ENCODE results near the gene SNAP47. TPM values are rescaled to one million over a fixed set of nuclear protein-coding genes. Genes with fewer than 3 reads are reported as not detected.
A peak's percentile ranks its signal among the peaks of the same experiment; 100 is the strongest.

SNAP47 gene
- total and polyA plus RNA-seq, 2 experiments from 2014 or later, result 42.6 to 49.6 TPM

DNA sequence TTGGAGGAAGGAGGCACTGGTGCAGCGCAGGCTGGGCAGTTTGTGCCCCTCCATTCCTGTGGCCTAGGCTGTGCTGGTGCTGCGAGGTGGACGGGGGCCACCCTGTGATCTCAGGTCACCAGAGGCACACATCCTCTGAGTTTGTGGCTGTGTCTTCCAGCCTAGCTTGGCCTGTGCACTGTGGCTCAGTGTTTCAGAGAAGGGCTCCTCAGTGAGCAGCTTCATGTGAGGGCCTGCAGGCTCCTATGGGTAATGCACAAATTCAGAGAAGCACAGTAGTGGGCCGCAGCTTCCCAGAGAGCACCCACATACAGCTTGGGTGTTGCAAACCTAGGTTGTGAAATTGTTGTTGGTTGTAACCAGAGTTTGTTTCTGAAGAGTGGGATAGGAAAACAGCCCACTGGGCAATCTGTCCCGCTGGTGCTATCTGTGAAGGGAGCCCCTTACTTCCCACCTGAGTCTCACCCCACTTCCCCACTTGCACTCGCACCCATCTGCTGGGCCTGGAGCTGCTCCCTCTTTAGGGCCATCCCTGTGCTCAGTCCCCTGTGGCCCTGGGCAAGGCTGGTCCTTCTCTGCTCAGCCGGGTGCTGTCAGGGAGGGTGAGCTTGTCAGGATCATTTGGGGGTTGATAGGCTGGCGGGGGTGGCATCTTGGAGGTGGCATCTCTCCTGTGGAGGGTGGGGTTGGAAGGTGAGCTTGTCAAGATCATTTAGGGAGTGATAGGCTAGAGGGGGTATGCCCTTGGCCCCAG lies 30.2 kb downstream of the SNAP47 start:
- no peak overlapping the region for H2AFZ ChIP-seq
- no peaks in the 10 kb centered on the region for H3K27me3 ChIP-seq
- H3K79me2 ChIP-seq, result peaks cover 19% of the 10 kb centered on the region
- H3K4me3 ChIP-seq, result no peak overlapping the region
- H3K9me3 ChIP-seq (ENCODE audit: low read depth), result no peaks in the 10 kb centered on the region
- no peak overlapping the region for H3K4me2 ChIP-seq
- peaks cover 26% of the 10 kb centered on the region for H4K20me1 ChIP-seq (ENCODE audit: insufficient read depth, poor library complexity, severe bottlenecking)
- peaks cover 3% of the 10 kb centered on the region for H3K36me3 ChIP-seq (replicated peaks; ENCODE audit: insufficient read depth, low read depth)
- no peaks in the 10 kb centered on the region for H3K9me2 ChIP-seq (replicated peaks; ENCODE audit: insufficient read depth)
- TF ChIP-seq, protein P1, sequence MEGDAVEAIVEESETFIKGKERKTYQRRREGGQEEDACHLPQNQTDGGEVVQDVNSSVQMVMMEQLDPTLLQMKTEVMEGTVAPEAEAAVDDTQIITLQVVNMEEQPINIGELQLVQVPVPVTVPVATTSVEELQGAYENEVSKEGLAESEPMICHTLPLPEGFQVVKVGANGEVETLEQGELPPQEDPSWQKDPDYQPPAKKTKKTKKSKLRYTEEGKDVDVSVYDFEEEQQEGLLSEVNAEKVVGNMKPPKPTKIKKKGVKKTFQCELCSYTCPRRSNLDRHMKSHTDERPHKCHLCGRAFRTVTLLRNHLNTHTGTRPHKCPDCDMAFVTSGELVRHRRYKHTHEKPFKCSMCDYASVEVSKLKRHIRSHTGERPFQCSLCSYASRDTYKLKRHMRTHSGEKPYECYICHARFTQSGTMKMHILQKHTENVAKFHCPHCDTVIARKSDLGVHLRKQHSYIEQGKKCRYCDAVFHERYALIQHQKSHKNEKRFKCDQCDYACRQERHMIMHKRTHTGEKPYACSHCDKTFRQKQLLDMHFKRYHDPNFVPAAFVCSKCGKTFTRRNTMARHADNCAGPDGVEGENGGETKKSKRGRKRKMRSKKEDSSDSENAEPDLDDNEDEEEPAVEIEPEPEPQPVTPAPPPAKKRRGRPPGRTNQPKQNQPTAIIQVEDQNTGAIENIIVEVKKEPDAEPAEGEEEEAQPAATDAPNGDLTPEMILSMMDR (IDR thresholded peaks at IDR 0.05; ENCODE audit: poor library complexity), result no peak
- TF ChIP-seq EZH2 (IDR thresholded peaks at IDR 0.05; ENCODE audit: borderline replicate concordance) (no peak), EZH2phosphoT487 (IDR thresholded peaks at IDR 0.05; ENCODE audit: low read depth, severe bottlenecking, unreplicated experiment) (no peak)
- no peak overlapping the region for H3K27ac ChIP-seq
- peaks cover 6% of the 10 kb centered on the region for H3K4me1 ChIP-seq (ENCODE audit: insufficient read depth)
- WGBS (ENCODE audit: low lambda C conversion rate, missing lambda C conversion rate), result 97% methylated on average over 8 of the region's 8 CpGs
- no peak for DNase-seq (ENCODE audit: low spot score)

DNA sequence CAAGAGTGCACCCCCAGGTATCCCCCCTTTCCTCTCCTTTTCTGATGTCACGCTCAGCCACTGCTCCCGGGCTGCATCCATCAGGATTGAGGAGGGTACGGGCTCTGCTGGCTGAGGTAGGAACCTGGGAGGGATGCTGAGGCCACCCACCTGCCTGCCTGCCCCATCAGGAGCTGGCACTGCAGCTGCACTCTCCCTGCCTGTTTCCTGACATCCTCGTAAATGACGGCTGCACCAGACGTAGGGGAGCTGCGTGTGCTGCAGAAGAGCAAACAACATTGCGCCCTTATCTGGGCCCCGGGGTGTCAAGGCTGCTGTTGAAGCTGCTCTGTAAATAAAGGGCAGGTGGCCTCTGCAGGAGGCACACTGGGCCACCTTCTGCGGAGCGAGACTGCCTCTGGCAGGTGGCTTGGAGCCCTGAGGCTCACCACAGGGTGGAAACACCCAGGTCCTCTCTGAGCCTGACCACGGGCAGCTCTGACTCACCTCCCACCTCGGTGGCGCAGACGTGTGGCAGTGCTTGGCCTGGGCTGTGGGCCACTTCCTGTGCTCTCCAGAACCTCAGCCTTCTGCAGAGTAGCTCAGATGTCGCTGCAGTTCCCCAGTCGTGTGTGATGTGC lies 30.9 kb downstream of the SNAP47 start:
- peaks cover 6% of the 10 kb centered on the region for H3K4me1 ChIP-seq (ENCODE audit: insufficient read depth)

DNA sequence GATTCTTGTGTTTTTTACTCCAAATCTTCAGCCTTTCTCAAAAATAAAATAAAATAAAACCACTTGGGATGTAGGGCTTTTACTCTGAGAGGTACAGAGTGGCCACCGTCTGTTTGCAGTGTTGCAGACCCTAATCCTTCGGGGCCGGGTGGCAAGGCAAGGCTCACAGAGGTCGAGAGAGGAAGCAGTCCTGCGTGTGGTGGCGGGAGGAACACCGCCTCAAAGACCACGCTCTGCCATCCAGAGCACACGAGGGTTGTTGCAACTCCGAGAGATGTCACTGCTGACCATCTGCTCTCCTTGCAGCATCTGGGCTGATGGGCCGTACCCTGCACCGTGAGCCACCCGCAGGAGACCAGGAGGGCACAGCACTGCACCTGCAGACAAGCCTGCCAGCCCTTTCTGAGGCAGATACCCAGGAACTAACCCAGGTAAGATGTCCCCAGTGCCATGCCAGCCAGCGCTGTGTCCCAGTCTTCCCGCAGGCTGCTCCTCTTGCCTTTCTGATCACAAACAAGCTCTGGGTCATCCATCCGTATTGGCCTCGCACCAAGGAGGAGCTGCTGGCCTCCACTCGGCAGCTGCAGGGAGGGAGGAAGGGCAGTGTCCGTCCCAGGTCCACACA lies 31.5 kb downstream of the SNAP47 start:
- no peaks in the 10 kb centered on the region for H3K27me3 ChIP-seq
- no peaks in the 10 kb centered on the region for H3K9me2 ChIP-seq (replicated peaks; ENCODE audit: insufficient read depth)
- H3K79me2 ChIP-seq, result peaks cover 14% of the 10 kb centered on the region
- H3K36me3 ChIP-seq (replicated peaks; ENCODE audit: insufficient read depth, low read depth), result peaks cover 3% of the 10 kb centered on the region
- H3K27ac ChIP-seq, result no peak overlapping the region
- no peak overlapping the region for H2AFZ ChIP-seq
- H4K20me1 ChIP-seq (ENCODE audit: insufficient read depth, poor library complexity, severe bottlenecking), result peaks cover 26% of the 10 kb centered on the region
- H3K4me2 ChIP-seq, result no peak overlapping the region
- no peak for DNase-seq (ENCODE audit: low spot score)
- TF ChIP-seq EZH2phosphoT487 (IDR thresholded peaks at IDR 0.05; ENCODE audit: low read depth, severe bottlenecking, unreplicated experiment) (no peak), EZH2 (IDR thresholded peaks at IDR 0.05; ENCODE audit: borderline replicate concordance) (no peak)
- TF ChIP-seq, protein P1 (IDR thresholded peaks at IDR 0.05; ENCODE audit: poor library complexity), result no peak
- peaks cover 6% of the 10 kb centered on the region for H3K4me1 ChIP-seq (ENCODE audit: insufficient read depth)
- 91% methylated on average over 19 of the region's 19 CpGs for WGBS (ENCODE audit: low lambda C conversion rate, missing lambda C conversion rate)
- no peaks in the 10 kb centered on the region for H3K9me3 ChIP-seq (ENCODE audit: low read depth)
- H3K4me3 ChIP-seq, result no peak overlapping the region

More for the DNA sequence above, 30.9 kb downstream of the SNAP47 start:
- Histone ChIP-seq H3K79me2 (peaks cover 15% of the 10 kb centered on the region), H3K27me3 (no peaks in the 10 kb centered on the region), H3K27ac (no peak overlapping the region), H3K4me3 (no peak overlapping the region), H2AFZ (no peak overlapping the region), H3K4me2 (no peak overlapping the region), H4K20me1 (ENCODE audit: insufficient read depth, poor library complexity, severe bottlenecking) (peaks cover 26% of the 10 kb centered on the region), H3K9me2 (replicated peaks; ENCODE audit: insufficient read depth) (no peaks in the 10 kb centered on the region), H3K9me3 (ENCODE audit: low read depth) (no peaks in the 10 kb centered on the region), H3K36me3 (replicated peaks; ENCODE audit: insufficient read depth, low read depth) (peaks cover 3% of the 10 kb centered on the region)
- 66% methylated on average over 17 of the region's 17 CpGs for WGBS (ENCODE audit: low lambda C conversion rate, missing lambda C conversion rate)
- DNase-seq (ENCODE audit: low spot score), result peak; percentile 43
- TF ChIP-seq EZH2 (IDR thresholded peaks at IDR 0.05; ENCODE audit: borderline replicate concordance) (no peak), EZH2phosphoT487 (IDR thresholded peaks at IDR 0.05; ENCODE audit: low read depth, severe bottlenecking, unreplicated experiment) (no peak)
- TF ChIP-seq, protein P1 (IDR thresholded peaks at IDR 0.05; ENCODE audit: poor library complexity), result no peak

Measured in hepatocyte (in vitro differentiated cells).